SK-N-SH treated with all-trans-retinoic acid at 6 μM for 48 hours (cell line): ENCODE results near the gene SLC44A5.

Source experiments
- ESRRG ChIP-seq: fragments of 250-450 bp; sonication (Bioruptor Pico); IDR thresholded peaks from 2 replicates; pipeline ENCODE4 v1.6.1; 2021; ENCODE audit warnings: mild to moderate bottlenecking
- RARB ChIP-seq: fragments of 250-450 bp; sonication (Bioruptor Pico); IDR thresholded peaks from 2 replicates; pipeline ENCODE4 v1.8.0; 2021; ENCODE audit warnings: mild to moderate bottlenecking, moderate library complexity
- ZNF70 ChIP-seq: fragments of 450-650 bp; formaldehyde crosslinking; IDR thresholded peaks from 2 replicates; pipeline ENCODE4 v1.5.0; 2020; ENCODE audit warnings: mild to moderate bottlenecking, moderate library complexity
- TF ChIP-seq, protein P1 (sequence below): fragments of 250-450 bp; sonication (Bioruptor Pico); IDR thresholded peaks from 2 replicates; pipeline ENCODE4 v1.8.0; 2020; ENCODE audit warnings: mild to moderate bottlenecking, moderate library complexity, borderline replicate concordance
- TF ChIP-seq, protein P2 (sequence below): fragments of 250-450 bp; sonication (Bioruptor Pico); IDR thresholded peaks from 2 replicates; pipeline ENCODE4 v1.5.1; 2020; ENCODE audit warnings: low read depth, mild to moderate bottlenecking, moderate library complexity

DNA sequence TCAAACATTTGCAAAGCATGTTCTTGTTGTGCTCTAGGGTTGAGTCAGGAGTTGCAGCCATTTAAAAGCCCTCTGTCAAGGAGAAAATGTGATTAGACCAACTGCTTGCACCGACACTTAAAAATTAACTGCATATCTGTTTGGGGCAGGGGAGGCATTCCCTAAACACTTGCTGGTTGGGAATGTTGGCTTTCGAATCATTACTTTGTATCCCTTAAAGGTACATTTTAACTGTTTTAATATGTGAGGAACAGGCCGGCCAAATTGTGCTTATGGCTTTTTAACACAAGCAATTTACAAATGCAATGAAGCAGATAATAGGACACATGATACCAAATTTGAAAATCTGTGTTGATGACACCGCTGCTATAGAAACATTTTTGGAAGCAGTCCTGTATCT, 317.6 kb downstream of the SLC44A5 start:
- TF ChIP-seq RARB (CRISPR knock-in tag): no peak
- TF ChIP-seq ZNF70: no peak
- TF ChIP-seq, protein P1, sequence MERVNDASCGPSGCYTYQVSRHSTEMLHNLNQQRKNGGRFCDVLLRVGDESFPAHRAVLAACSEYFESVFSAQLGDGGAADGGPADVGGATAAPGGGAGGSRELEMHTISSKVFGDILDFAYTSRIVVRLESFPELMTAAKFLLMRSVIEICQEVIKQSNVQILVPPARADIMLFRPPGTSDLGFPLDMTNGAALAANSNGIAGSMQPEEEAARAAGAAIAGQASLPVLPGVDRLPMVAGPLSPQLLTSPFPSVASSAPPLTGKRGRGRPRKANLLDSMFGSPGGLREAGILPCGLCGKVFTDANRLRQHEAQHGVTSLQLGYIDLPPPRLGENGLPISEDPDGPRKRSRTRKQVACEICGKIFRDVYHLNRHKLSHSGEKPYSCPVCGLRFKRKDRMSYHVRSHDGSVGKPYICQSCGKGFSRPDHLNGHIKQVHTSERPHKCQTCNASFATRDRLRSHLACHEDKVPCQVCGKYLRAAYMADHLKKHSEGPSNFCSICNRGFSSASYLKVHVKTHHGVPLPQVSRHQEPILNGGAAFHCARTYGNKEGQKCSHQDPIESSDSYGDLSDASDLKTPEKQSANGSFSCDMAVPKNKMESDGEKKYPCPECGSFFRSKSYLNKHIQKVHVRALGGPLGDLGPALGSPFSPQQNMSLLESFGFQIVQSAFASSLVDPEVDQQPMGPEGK (CRISPR knock-in tag): no peak
- TF ChIP-seq, protein P2, sequence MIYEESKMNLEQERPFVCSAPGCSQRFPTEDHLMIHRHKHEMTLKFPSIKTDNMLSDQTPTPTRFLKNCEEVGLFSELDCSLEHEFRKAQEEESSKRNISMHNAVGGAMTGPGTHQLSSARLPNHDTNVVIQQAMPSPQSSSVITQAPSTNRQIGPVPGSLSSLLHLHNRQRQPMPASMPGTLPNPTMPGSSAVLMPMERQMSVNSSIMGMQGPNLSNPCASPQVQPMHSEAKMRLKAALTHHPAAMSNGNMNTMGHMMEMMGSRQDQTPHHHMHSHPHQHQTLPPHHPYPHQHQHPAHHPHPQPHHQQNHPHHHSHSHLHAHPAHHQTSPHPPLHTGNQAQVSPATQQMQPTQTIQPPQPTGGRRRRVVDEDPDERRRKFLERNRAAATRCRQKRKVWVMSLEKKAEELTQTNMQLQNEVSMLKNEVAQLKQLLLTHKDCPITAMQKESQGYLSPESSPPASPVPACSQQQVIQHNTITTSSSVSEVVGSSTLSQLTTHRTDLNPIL (CRISPR knock-in tag): no peak
- no peak for TF ChIP-seq ESRRG (CRISPR knock-in tag)
